CD4-positive, alpha-beta T cell (primary cell): ENCODE results near the gene IGFL1. TPM values are rescaled to one million over a fixed set of nuclear protein-coding genes. Genes with fewer than 3 reads are reported as not detected.
"Not testable (repeated sequence)": the region's sequence is repeated elsewhere in the genome, so short reads cannot be mapped to it uniquely, and the experiment has no call there.

Source experiments
- ATAC-seq: fragments of 200-7000 bp; cut with Tn5 transposase; one replicate; pipeline ENCODE4 v1.10.0; 2022; ENCODE audit warnings: mild to moderate bottlenecking; ENCODE audit not compliant: poor library complexity
- CTCF ChIA-PET: fragments of 350-600 bp; sonication (Branson Sonifier 250); formaldehyde crosslinking; loops from one replicate; lab custom pipeline; 2021; ENCODE audit warnings: antibody characterized with exemption, inconsistent platforms; lab: Charles Lee
- POLR2A ChIA-PET: fragments of 350-600 bp; sonication (Branson Sonifier 250); formaldehyde crosslinking; loops from one replicate; lab custom pipeline; 2021; ENCODE audit warnings: antibody characterized with exemption, inconsistent platforms; lab: Charles Lee
- DNase-seq, 14 experiments: peaks; one replicate each; pipeline ENCODE4 v3.0.0-alpha.2; 2013 to 2020; ENCODE audit warnings: mixed read lengths in 2 of 14
- H3K27ac ChIP-seq, 2 donors: one replicate each; pipeline versions ENCODE4 v1.5.1 to v1.7.0; 2013; ENCODE audit warnings: low read length in 2 of 2, low read depth in 1 of 2, mild to moderate bottlenecking in 1 of 2
- H3K27me3 ChIP-seq, 2 experiments: 1 replicate in 1 of 2; 2 replicates in 1 of 2; pipeline versions ENCODE4 v1.6.1 to v1.7.0; 2013; ENCODE audit warnings: low read length in 2 of 2, control low read depth in 1 of 2, mild to moderate bottlenecking in 1 of 2, moderate library complexity in 1 of 2; ENCODE audit not compliant: insufficient read depth in 2 of 2, control insufficient read depth in 1 of 2
- H3K36me3 ChIP-seq: one replicate; pipeline ENCODE4 v1.6.1; 2013; ENCODE audit warnings: low read length, control low read depth; ENCODE audit not compliant: insufficient read depth
- H3K4me1 ChIP-seq: one replicate; pipeline ENCODE4 v1.6.1; 2013; ENCODE audit warnings: low read length, control low read depth; ENCODE audit not compliant: insufficient read depth
- H3K4me3 ChIP-seq: one replicate; pipeline ENCODE4 v1.5.1; 2013; ENCODE audit warnings: mild to moderate bottlenecking, low read length, moderate library complexity
- H3K9me3 ChIP-seq, 2 experiments: 1 replicate in 1 of 2; 2 replicates in 1 of 2; pipeline versions ENCODE4 v1.6.1 to v1.7.0; 2013; ENCODE audit warnings: low read length in 2 of 2, mild to moderate bottlenecking in 2 of 2, control low read depth in 1 of 2, moderate library complexity in 1 of 2; ENCODE audit not compliant: control insufficient read depth in 1 of 2, insufficient read depth in 1 of 2
- H3K27ac Mint-ChIP-seq: one replicate; pipeline ENCODE4 v1.8.0; 2020; ENCODE audit warnings: mixed read lengths
- H3K27me3 Mint-ChIP-seq: one replicate; pipeline ENCODE4 v1.8.0; 2021; ENCODE audit warnings: mixed read lengths
- H3K36me3 Mint-ChIP-seq: one replicate; pipeline ENCODE4 v1.8.0; 2021; ENCODE audit warnings: low read depth, mixed read lengths
- H3K4me1 Mint-ChIP-seq: one replicate; pipeline ENCODE4 v1.8.0; 2021; ENCODE audit warnings: low read depth, mixed read lengths
- H3K4me3 Mint-ChIP-seq: one replicate; pipeline ENCODE4 v1.8.0; 2020; ENCODE audit warnings: mild to moderate bottlenecking, mixed read lengths
- H3K9me3 Mint-ChIP-seq: one replicate; pipeline ENCODE4 v1.8.0; 2020; ENCODE audit warnings: mixed read lengths
- CTCF ChIP-seq: fragments of 200-600 bp; IDR thresholded peaks from one replicate; pipeline ENCODE4 v1.8.0; 2022; ENCODE audit warnings: antibody characterized with exemption, mild to moderate bottlenecking
- intact Hi-C, 2 experiments: fragments of 100-400 bp; cut with DNase I in 1 of 2; cut with micrococcal nuclease in 1 of 2; formaldehyde crosslinking; loops; one replicate each; pipeline versions ENCODE4 v1.15.1 to v1.9.0; 2023 to 2025; cut with DNase I, micrococcal nuclease
- total RNA-seq, 174 experiments: library from RNA in 2 of 174; stranded (reverse) in 2 of 174; gene quantifications; one replicate each; pipeline ENCODE4 v1.2.3 and lab custom pipeline; 2021 to 2026

Gene IGFL1
- total RNA-seq, 2 experiments from 2014 or later: not detected

- Histone ChIP-seq H3K9me3 (no peaks in the 10 kb centered on the region), H3K4me1 (no peaks in the 10 kb centered on the region), H3K27ac (no peak overlapping the region), H3K36me3 (no peaks in the 10 kb centered on the region), H3K4me3 (no peak overlapping the region), H3K27me3 (peaks cover 3 to 11% of the 10 kb centered on the region in 2 experiments)
- no peak overlapping the region for H3K4me3 Mint-ChIP-seq
- POLR2A ChIA-PET: no interaction called here
- no peaks in the 10 kb centered on the region for H3K9me3 Mint-ChIP-seq
- intact Hi-C loops: no loop called here
- H3K4me1 Mint-ChIP-seq: no peaks in the 10 kb centered on the region
- CTCF ChIA-PET: interaction anchor here (0.7 kb wide), 1 partner anchor 1603 kb away, joined by 3 read pairs; no protein-coding TSS in a partner anchor
- no peaks in the 10 kb centered on the region for H3K36me3 Mint-ChIP-seq
- H3K27ac Mint-ChIP-seq: no peak overlapping the region
- ATAC-seq (no peak), DNase-seq (no peak)
- H3K27me3 Mint-ChIP-seq: peaks cover 42% of the 10 kb centered on the region
- no peak for TF ChIP-seq CTCF
Observed at GRCh38 chr19:46182476-46182875, 47.1 kb upstream of the IGFL1 start.

GRCh38 chr19:46184775-46185710, 44.5 kb upstream of the IGFL1 start:
- H3K36me3 Mint-ChIP-seq, H3K4me1 Mint-ChIP-seq, POLR2A ChIA-PET, H3K4me1 ChIP-seq, H3K36me3 ChIP-seq, intact Hi-C loops, H3K27ac Mint-ChIP-seq, H3K27ac ChIP-seq, CTCF ChIA-PET, H3K4me3 ChIP-seq, ATAC-seq, H3K9me3 ChIP-seq, H3K9me3 Mint-ChIP-seq, DNase-seq, H3K4me3 Mint-ChIP-seq: not testable (repeated sequence)
- H3K27me3 ChIP-seq: peaks cover 10 to 30% of the 10 kb centered on the region in 2 experiments
- H3K27me3 Mint-ChIP-seq: peaks cover 53% of the 10 kb centered on the region

- no peaks in the 10 kb centered on the region for H3K9me3 ChIP-seq
- no peaks in the 10 kb centered on the region for H3K4me1 Mint-ChIP-seq
- peaks cover 16 to 37% of the 10 kb centered on the region in 2 experiments for H3K27me3 ChIP-seq
- no peaks in the 10 kb centered on the region for H3K9me3 Mint-ChIP-seq
- no peaks in the 10 kb centered on the region for H3K36me3 ChIP-seq
- H3K4me3 Mint-ChIP-seq: no peak overlapping the region
- intact Hi-C loops: no loop called here
- H3K27ac ChIP-seq: no peak overlapping the region
- no peaks in the 10 kb centered on the region for H3K4me1 ChIP-seq
- no peak for DNase-seq
- CTCF ChIA-PET: no interaction called here
- no peaks in the 10 kb centered on the region for H3K36me3 Mint-ChIP-seq
- POLR2A ChIA-PET: no interaction called here
- no peak overlapping the region for H3K27ac Mint-ChIP-seq
- TF ChIP-seq CTCF: no peak
- no peak for ATAC-seq
- peaks cover 62% of the 10 kb centered on the region for H3K27me3 Mint-ChIP-seq
- H3K4me3 ChIP-seq: no peak overlapping the region
Observed at GRCh38 chr19:46186101-46186716, 43.3 kb upstream of the IGFL1 start.
